ENCODE data around the gene NCAM2. TPM values are rescaled to one million over a fixed set of nuclear protein-coding genes. Genes with fewer than 3 reads are reported as not detected.

NCAM2 gene
- total and polyA plus RNA-seq, 2 of the 4 experiments (the other 2 are of a cell fraction) = 2.7 to 5.0 TPM

DNA sequence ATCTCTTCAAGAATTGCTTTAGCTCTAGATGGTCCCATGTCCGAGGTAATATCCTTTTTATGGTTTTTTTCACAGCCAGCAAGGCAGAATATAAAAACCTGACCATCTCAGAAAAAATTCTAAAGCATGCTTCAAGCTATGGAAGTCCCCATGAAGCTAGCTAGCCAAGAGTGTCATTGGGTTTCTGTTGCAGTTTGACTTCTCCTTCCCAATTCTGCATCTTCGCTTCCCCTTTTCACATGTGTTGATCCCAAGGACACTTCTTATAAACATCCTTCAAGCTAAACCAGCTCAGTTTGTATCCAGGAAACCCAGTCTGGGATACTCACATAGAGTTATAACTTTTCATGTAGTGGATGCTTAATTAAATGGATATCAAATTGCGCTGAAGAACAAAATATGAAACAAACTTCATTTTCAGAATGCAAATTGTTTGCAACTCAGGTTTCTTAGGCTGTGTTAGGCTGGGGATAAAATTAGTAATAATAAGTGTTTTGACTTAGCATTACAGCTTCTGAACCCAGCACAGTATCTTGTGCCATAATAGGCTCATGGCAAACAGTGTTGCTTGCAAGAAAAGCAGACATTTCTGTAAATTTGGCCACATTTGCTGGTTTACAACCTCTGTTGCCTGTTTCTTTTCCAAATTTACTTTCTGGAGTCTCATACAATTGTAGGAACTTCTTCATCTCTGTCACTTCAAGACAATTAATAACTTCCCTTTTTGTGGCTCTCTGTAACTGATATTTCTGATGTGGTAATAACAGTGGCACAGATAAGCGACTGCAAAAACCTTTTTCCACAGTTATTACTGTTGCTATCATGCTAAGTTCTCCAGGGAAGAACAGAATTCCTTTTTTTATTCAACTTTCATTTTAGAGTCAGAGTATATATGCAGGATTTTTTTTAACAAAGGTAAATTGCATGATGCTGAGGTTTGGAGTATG is 53.2 kb downstream of the NCAM2 start:
- H4K8ac ChIP-seq (ENCODE audit: low read depth in 2 of 2, low read length in 2 of 2) = no peak overlapping the region
- no peak overlapping the region for H3K23ac ChIP-seq (ENCODE audit: low read depth, low read length)
- H2AFZ ChIP-seq (replicated peaks; ENCODE audit: low read length, poor library complexity) = no peak overlapping the region
- no peak overlapping the region for H2BK15ac ChIP-seq (ENCODE audit: low read depth, low read length)
- no peaks in the 10 kb centered on the region for H3K4me1 ChIP-seq (ENCODE audit: control insufficient read depth, insufficient read depth, low read length)
- no TSS peak for BruUV-seq (replicated peaks)
- WGBS, 2 experiments (ENCODE audit: extremely low coverage in 2 of 2, insufficient read length in 1 of 2) = no CpG with 5 or more reads among the region's 4 CpGs
- H3K27me3 ChIP-seq (ENCODE audit: control insufficient read depth, insufficient read depth, low read length) = no peaks in the 10 kb centered on the region
- no peak overlapping the region for H4K91ac ChIP-seq (ENCODE audit: insufficient read depth, low read depth, low read length)
- H3K4me2 ChIP-seq (ENCODE audit: low read depth, low read length) = no peak overlapping the region
- dilution Hi-C loops (cut with HindIII; ENCODE audit: low sequenced_read_pairs, unreplicated experiment) = no loop called here
- no peak overlapping the region for H2BK20ac ChIP-seq (ENCODE audit: low read depth, low read length)
- no peak overlapping the region for H3K4me3 ChIP-seq (ENCODE audit: insufficient read depth, low read depth, low read length)
- no peak overlapping the region for H3K9ac ChIP-seq (ENCODE audit: low read depth, low read length)
- H4K20me1 ChIP-seq (ENCODE audit: insufficient read depth, low read length) = no peaks in the 10 kb centered on the region
- no peak overlapping the region for H3K4ac ChIP-seq (ENCODE audit: low read depth, low read length)
- no peak overlapping the region for H2BK5ac ChIP-seq (ENCODE audit: low read depth, low read length, poor library complexity, severe bottlenecking)
- H3K27ac ChIP-seq (ENCODE audit: insufficient read depth, low read length) = no peak overlapping the region
- no peaks in the 10 kb centered on the region for H3K36me3 ChIP-seq (ENCODE audit: control insufficient read depth, insufficient read depth, low read length)
- ATAC-seq (ENCODE audit: low read depth) (no peak), DNase-seq (no peak)
- ChIA-PET POLR2A (ENCODE audit: unreplicated experiment) (interaction anchor here (0.5 kb wide), 1 partner anchor 32 kb away, joined by 3 read pairs; no protein-coding TSS in a partner anchor), CTCF (no interaction called here)
- no peaks in the 10 kb centered on the region for H3K9me3 ChIP-seq (ENCODE audit: control insufficient read depth, insufficient read depth, low read length)
- intact Hi-C loops (cut with micrococcal nuclease) = no loop called here
- no peak overlapping the region for H4K5ac ChIP-seq (ENCODE audit: low read depth, low read length)
- TF ChIP-seq MXI1 (IDR thresholded peaks at IDR 0.05; ENCODE audit: borderline replicate concordance, low read depth, low read length) = no peak
- TF ChIP-seq, protein P1, sequence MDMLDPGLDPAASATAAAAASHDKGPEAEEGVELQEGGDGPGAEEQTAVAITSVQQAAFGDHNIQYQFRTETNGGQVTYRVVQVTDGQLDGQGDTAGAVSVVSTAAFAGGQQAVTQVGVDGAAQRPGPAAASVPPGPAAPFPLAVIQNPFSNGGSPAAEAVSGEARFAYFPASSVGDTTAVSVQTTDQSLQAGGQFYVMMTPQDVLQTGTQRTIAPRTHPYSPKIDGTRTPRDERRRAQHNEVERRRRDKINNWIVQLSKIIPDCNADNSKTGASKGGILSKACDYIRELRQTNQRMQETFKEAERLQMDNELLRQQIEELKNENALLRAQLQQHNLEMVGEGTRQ (IDR thresholded peaks at IDR 0.05; ENCODE audit: low read depth, low read length) = no peak
- TF ChIP-seq NFE2L2 (IDR thresholded peaks at IDR 0.05; ENCODE audit: low read depth, low read length) = no peak
- TF ChIP-seq RCOR1 (IDR thresholded peaks at IDR 0.05; ENCODE audit: insufficient replicate concordance, low read length) = no peak
- TF ChIP-seq, protein P2, sequence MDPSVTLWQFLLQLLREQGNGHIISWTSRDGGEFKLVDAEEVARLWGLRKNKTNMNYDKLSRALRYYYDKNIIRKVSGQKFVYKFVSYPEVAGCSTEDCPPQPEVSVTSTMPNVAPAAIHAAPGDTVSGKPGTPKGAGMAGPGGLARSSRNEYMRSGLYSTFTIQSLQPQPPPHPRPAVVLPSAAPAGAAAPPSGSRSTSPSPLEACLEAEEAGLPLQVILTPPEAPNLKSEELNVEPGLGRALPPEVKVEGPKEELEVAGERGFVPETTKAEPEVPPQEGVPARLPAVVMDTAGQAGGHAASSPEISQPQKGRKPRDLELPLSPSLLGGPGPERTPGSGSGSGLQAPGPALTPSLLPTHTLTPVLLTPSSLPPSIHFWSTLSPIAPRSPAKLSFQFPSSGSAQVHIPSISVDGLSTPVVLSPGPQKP (IDR thresholded peaks at IDR 0.05; ENCODE audit: borderline replicate concordance, low read depth, low read length) = no peak
- TF ChIP-seq BHLHE40 (IDR thresholded peaks at IDR 0.05; ENCODE audit: low read depth, low read length) = no peak
- TF ChIP-seq, protein P3, sequence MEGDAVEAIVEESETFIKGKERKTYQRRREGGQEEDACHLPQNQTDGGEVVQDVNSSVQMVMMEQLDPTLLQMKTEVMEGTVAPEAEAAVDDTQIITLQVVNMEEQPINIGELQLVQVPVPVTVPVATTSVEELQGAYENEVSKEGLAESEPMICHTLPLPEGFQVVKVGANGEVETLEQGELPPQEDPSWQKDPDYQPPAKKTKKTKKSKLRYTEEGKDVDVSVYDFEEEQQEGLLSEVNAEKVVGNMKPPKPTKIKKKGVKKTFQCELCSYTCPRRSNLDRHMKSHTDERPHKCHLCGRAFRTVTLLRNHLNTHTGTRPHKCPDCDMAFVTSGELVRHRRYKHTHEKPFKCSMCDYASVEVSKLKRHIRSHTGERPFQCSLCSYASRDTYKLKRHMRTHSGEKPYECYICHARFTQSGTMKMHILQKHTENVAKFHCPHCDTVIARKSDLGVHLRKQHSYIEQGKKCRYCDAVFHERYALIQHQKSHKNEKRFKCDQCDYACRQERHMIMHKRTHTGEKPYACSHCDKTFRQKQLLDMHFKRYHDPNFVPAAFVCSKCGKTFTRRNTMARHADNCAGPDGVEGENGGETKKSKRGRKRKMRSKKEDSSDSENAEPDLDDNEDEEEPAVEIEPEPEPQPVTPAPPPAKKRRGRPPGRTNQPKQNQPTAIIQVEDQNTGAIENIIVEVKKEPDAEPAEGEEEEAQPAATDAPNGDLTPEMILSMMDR (conservative IDR thresholded peaks at IDR 0.05; ENCODE audit: low read depth, low read length) = no peak
- TF ChIP-seq CEBPB (IDR thresholded peaks at IDR 0.05; ENCODE audit: low read depth, low read length) = no peak
- TF ChIP-seq MAFK (IDR thresholded peaks at IDR 0.05; ENCODE audit: low read depth, low read length) = no peak
- TF ChIP-seq POLR2A (IDR thresholded peaks at IDR 0.05; ENCODE audit: low read depth, low read length) = no peak
- no peak for TF ChIP-seq FOS (IDR thresholded peaks at IDR 0.05; ENCODE audit: low read depth, low read length)
- TF ChIP-seq MAZ (IDR thresholded peaks at IDR 0.05; ENCODE audit: borderline replicate concordance, low read depth, low read length) = no peak
- no peak for TF ChIP-seq CHD1 (IDR thresholded peaks at IDR 0.05; ENCODE audit: low read depth, low read length)
- no peak for TF ChIP-seq SMC3 (IDR thresholded peaks at IDR 0.05; ENCODE audit: low read depth, low read length)
- no peak overlapping the region for H2BK120ac ChIP-seq (ENCODE audit: low read depth, low read length)
- H3K18ac ChIP-seq (ENCODE audit: low read depth, low read length) = no peak overlapping the region
- H2AK5ac ChIP-seq (ENCODE audit: low read depth, low read length) = no peak overlapping the region
- no peak overlapping the region for H2AK9ac ChIP-seq (replicated peaks; ENCODE audit: low read depth, low read length, poor library complexity)
- H3K56ac ChIP-seq (ENCODE audit: extremely low read depth, insufficient read depth, low read length) = no peak overlapping the region
- in situ Hi-C loops (cut with MboI; ENCODE audit: low sequenced_read_pairs) = no loop called here
- H3K79me1 ChIP-seq (ENCODE audit: low read depth in 1 of 2, low read length in 2 of 2) = no peaks in the 10 kb centered on the region
- no peaks in the 10 kb centered on the region for H3K9me1 ChIP-seq (ENCODE audit: insufficient read depth, low read length)
- H3K14ac ChIP-seq (replicated peaks; ENCODE audit: low read depth, low read length) = no peak overlapping the region
